GM12878 (cell line): Measurements from ENCODE around the gene CBARP. TPM values are rescaled to one million over a fixed set of nuclear protein-coding genes. Genes with fewer than 3 reads are reported as not detected.

ENCODE experiments used
- ATAC-seq: fragments of 200-7000 bp; cut with Tn5 transposase; 3 replicates; pipeline ENCODE4 v1.9.1; 2020; ENCODE audit warnings: mild to moderate bottlenecking, moderate library complexity
- BruUV-seq: library from RNA; stranded (reverse); fragments of 400-500 nt; replicated peaks from 2 replicates; lab custom pipeline; 2021; lab: Mats Ljungman, UMichigan
- CTCF ChIA-PET: fragments of 300-600 bp; sonication (Branson Sonifier 250); formaldehyde crosslinking; extraction: SDS; loops from one replicate; lab custom pipeline; 2021; ENCODE audit warnings: inconsistent platforms; lab: Yijun Ruan, JAX
- POLR2A ChIA-PET: fragments of 350-600 bp; formaldehyde crosslinking; extraction: SDS; loops from one replicate; lab custom pipeline; 2021; ENCODE audit warnings: inconsistent platforms; lab: Charles Lee
- RAD21 ChIA-PET: fragments of 300-600 bp; sonication (Branson Sonifier 250); formaldehyde crosslinking; loops from one replicate; lab custom pipeline; 2023; ENCODE audit warnings: antibody characterized with exemption; ENCODE audit not compliant: unreplicated experiment; lab: Charles Lee
- SMC1A ChIA-PET: fragments of 300-600 bp; sonication (Branson Sonifier 250); formaldehyde crosslinking; loops from one replicate; lab custom pipeline; 2023; ENCODE audit not compliant: unreplicated experiment, uncharacterized antibody; lab: Charles Lee
- DNase-seq: peaks from one replicate; pipeline ENCODE4 v3.0.0-alpha.2; 2011; ENCODE audit warnings: low read depth, low spot score
- FAIRE-seq: peaks from 3 replicates; lab custom pipeline; 2011; peaks lifted over from hg19 to GRCh38; lab: Jason Lieb, UNC
- H2AFZ ChIP-seq: 2 replicates; pipeline ENCODE4 v1.6.0; 2011; ENCODE audit warnings: low read depth, low read length, control low read depth; ENCODE audit not compliant: control insufficient read depth
- H3K27ac ChIP-seq: 2 replicates; pipeline ENCODE4 v1.5.1; 2011; ENCODE audit warnings: control low read depth; ENCODE audit not compliant: control insufficient read depth, insufficient read depth
- H3K27me3 ChIP-seq, 2 experiments: replicated peaks in 1 of 2; 2 replicates each; pipeline versions ENCODE4 v1.6.0 to v1.6.1; 2011; ENCODE audit warnings: low read length in 1 of 2; ENCODE audit not compliant: control insufficient read depth in 2 of 2, insufficient read depth in 2 of 2
- H3K36me3 ChIP-seq, 2 experiments: 2 replicates each; pipeline ENCODE4 v1.5.1; 2011; ENCODE audit warnings: low read length in 1 of 2; ENCODE audit not compliant: control insufficient read depth in 2 of 2, insufficient read depth in 2 of 2
- H3K4me1 ChIP-seq: 2 replicates; pipeline ENCODE4 v1.6.1; 2011; ENCODE audit warnings: mild to moderate bottlenecking, low read length, moderate library complexity, mixed read lengths; ENCODE audit not compliant: control insufficient read depth, insufficient read depth
- H3K4me2 ChIP-seq: 2 replicates; pipeline ENCODE4 v1.6.0; 2011; ENCODE audit warnings: control low read depth; ENCODE audit not compliant: control insufficient read depth, insufficient read depth
- H3K4me3 ChIP-seq: fragments of 200-600 bp; sonication (generic); 2 replicates; pipeline ENCODE4 v1.5.1; 2016
- H3K79me2 ChIP-seq: 2 replicates; pipeline ENCODE4 v1.6.0; 2011; ENCODE audit warnings: low read length; ENCODE audit not compliant: control insufficient read depth, insufficient read depth
- H3K9ac ChIP-seq: 2 replicates; pipeline ENCODE4 v1.8.0; 2011; ENCODE audit warnings: low read length, control low read depth, mixed read lengths; ENCODE audit not compliant: control insufficient read depth, insufficient read depth
- H3K9me3 ChIP-seq: replicated peaks from 3 replicates; pipeline ENCODE4 v1.5.1; 2011; ENCODE audit warnings: mild to moderate bottlenecking, low read length; ENCODE audit not compliant: control insufficient read depth, insufficient read depth
- H4K20me1 ChIP-seq: 2 replicates; pipeline ENCODE4 v1.6.0; 2011; ENCODE audit not compliant: control insufficient read depth, insufficient read depth
- ASH2L ChIP-seq: fragments of 300-600, 200-600 bp; sonication (generic); IDR thresholded peaks from 2 replicates; pipeline ENCODE4 v1.6.1; 2017; ENCODE audit warnings: low read depth, mild to moderate bottlenecking, borderline replicate concordance
- CHD1 ChIP-seq: IDR thresholded peaks from 2 replicates; pipeline ENCODE4 v1.6.1; 2012; ENCODE audit warnings: low read depth, low read length, improper control_type of control experiment
- CUX1 ChIP-seq: IDR thresholded peaks from 2 replicates; pipeline ENCODE4 v1.6.1; 2012; ENCODE audit warnings: improper control_type of control experiment, low read depth, low read length; ENCODE audit not compliant: insufficient replicate concordance
- E4F1 ChIP-seq: fragments of 450-650 bp; IDR thresholded peaks from 2 replicates; pipeline ENCODE4 v1.6.1; 2018; ENCODE audit warnings: borderline replicate concordance, mild to moderate bottlenecking; ENCODE audit not compliant: partially characterized antibody
- ETV6 ChIP-seq, 2 experiments: fragments of 450-650 bp in 1 of 2; IDR thresholded peaks in 1 of 2; conservative IDR thresholded peaks in 1 of 2; 2 replicates each; pipeline ENCODE4 v1.6.1; 2014; ENCODE audit warnings: antibody characterized with exemption in 1 of 2, borderline replicate concordance in 1 of 2, low read depth in 1 of 2, mild to moderate bottlenecking in 1 of 2, moderate library complexity in 1 of 2
- NRF1 ChIP-seq: conservative IDR thresholded peaks from 2 replicates; pipeline ENCODE4 v1.6.1; 2011; ENCODE audit warnings: mild to moderate bottlenecking, low read depth, low read length, improper control_type of control experiment
- PBX3 ChIP-seq: IDR thresholded peaks from 2 replicates; pipeline ENCODE4 v1.6.1; 2011; ENCODE audit warnings: mild to moderate bottlenecking, low read depth, low read length, moderate library complexity; ENCODE audit not compliant: insufficient replicate concordance
- REST ChIP-seq: IDR thresholded peaks from 2 replicates; pipeline ENCODE4 v1.6.1; 2012; ENCODE audit warnings: mild to moderate bottlenecking, low read depth, low read length
- RFX5 ChIP-seq: IDR thresholded peaks from 2 replicates; pipeline ENCODE4 v1.6.1; 2011; ENCODE audit warnings: low read depth, low read length, improper control_type of control experiment
- WGBS: methylation state at CpG from one replicate; pipeline ENCODE4 v1.1.6; 2016; ENCODE audit warnings: low lambda C conversion rate; ENCODE audit not compliant: insufficient replicate concordance, insufficient coverage; ENCODE audit errors: missing lambda C conversion rate; 5-methylcytosine and 5-hydroxymethylcytosine counted together
- in situ Hi-C: fragments of 300-500 bp; cut with MboI; formaldehyde crosslinking; loops from 9 replicates; pipeline ENCODE4 v1.14.3; 2018; ENCODE audit warnings: mixed read lengths
- intact Hi-C: fragments of 100-400 bp; cut with micrococcal nuclease; formaldehyde crosslinking; loops from one replicate; pipeline ENCODE4 v1.14.2; 2022; ENCODE audit not compliant: unreplicated experiment
- polyA plus RNA-seq, 11 experiments: library from polyadenylated mRNA; depleted of rRNA in 4 of 11; unstranded in 6 of 11; stranded (reverse) in 5 of 11; fragments of >200 nt; fragmentation: Nextera tagmentation in 4 of 11; fragmentation: Illumina TruSeq in 1 of 11; extraction: Ambion mirVana in 4 of 11; extraction: Trizol in 1 of 11; gene quantifications; 1 replicate in 1 of 11; 2 replicates in 10 of 11; pipeline versions ENCODE4 v1.2.1 to v1.2.3, GENCODE V29; 2011 to 2016; ENCODE audit warnings: inconsistent platforms in 2 of 11, missing spikeins in 2 of 11, low read depth in 1 of 11
- total RNA-seq, 4 experiments: library from RNA; depleted of rRNA in 3 of 4; stranded (reverse); fragments of >200 nt in 3 of 4; fragmentation: Illumina TruSeq in 1 of 4; extraction: Trizol in 1 of 4; gene quantifications; 2 replicates each; pipeline versions ENCODE4 v1.2.1 to v1.2.3, GENCODE V29; 2013 to 2021

Gene CBARP
- total and polyA plus RNA-seq, 10 of the 15 experiments (the other 5 are each of a cell fraction or from before 2014, with no cell fraction given): 0.04 to 0.59 (median 0.18) TPM; not detected in 3

GRCh38 chr19:1227304-1228054 lies 10.3 kb downstream of the CBARP start:
- H3K27ac ChIP-seq: no peak overlapping the region
- intact Hi-C loops (no loop called here), in situ Hi-C loops (no loop called here)
- no peak overlapping the region for H3K4me3 ChIP-seq
- 97% methylated on average over 30 of the region's 56 CpGs for WGBS
- H3K36me3 ChIP-seq: peaks cover 0 to 8% of the 10 kb centered on the region in 2 experiments; a peak in 2 of 4 replicates
- POLR2A ChIA-PET: no interaction called here
- FAIRE-seq: no peak
- H3K79me2 ChIP-seq: no peaks in the 10 kb centered on the region
- H4K20me1 ChIP-seq: no peaks in the 10 kb centered on the region
- no peaks in the 10 kb centered on the region for H3K9me3 ChIP-seq
- no peaks in the 10 kb centered on the region for H3K27me3 ChIP-seq
- H3K4me1 ChIP-seq: no peaks in the 10 kb centered on the region
- ATAC-seq: no peak
- no peak overlapping the region for H3K9ac ChIP-seq
- no TSS peak for BruUV-seq
- RAD21 ChIA-PET: no interaction called here
- SMC1A ChIA-PET: no interaction called here
- CTCF ChIA-PET: no interaction called here
- DNase-seq: no peak
- no peak overlapping the region for H3K4me2 ChIP-seq
- no peak overlapping the region for H2AFZ ChIP-seq
- TF ChIP-seq CUX1 (no peak), RFX5 (no peak), ETV6 (conservative IDR thresholded peaks at IDR 0.05 in 1 of 2, IDR thresholded peaks at IDR 0.05 in 1 of 2; ENCODE audit: borderline replicate concordance in 1 of 2, low read depth in 1 of 2) (no peak), CHD1 (no peak), PBX3 (no peak), NRF1 (no peak), REST (no peak), ASH2L (no peak), E4F1 (no peak)
